HuH-7 (cell line): ENCODE results near the gene ABHD16B.
A peak's percentile ranks its signal among the peaks of the same experiment; 100 is the strongest.

Experiments used
- DNase-seq: peaks from one replicate; pipeline ENCODE4 v3.0.0; 2011; ENCODE audit warnings: low spot score

The ABHD16B gene

GRCh38 chr20:63861365-63861934 is at the start of gene ABHD16B:
ABHD16B (plus strand) TSS chr20:63861498; CDS start chr20:63861541, 43 bp downstream.
- no peak for DNase-seq

GRCh38 chr20:63814891-63815614 is 46.2 kb upstream of the ABHD16B start:
- no peak for DNase-seq

GRCh38 chr20:63815615-63816253 is 45.6 kb upstream of the ABHD16B start:
- no peak for DNase-seq

- DNase-seq, result no peak
Observed at GRCh38 chr20:63819224-63819921, 41.9 kb upstream of the ABHD16B start.

GRCh38 chr20:63821811-63822210 is 39.5 kb upstream of the ABHD16B start:
- DNase-seq, result no peak

GRCh38 chr20:63822276-63822696 is 39.0 kb upstream of the ABHD16B start:
- no peak for DNase-seq

- no peak for DNase-seq
Observed at GRCh38 chr20:63823691-63824311, 37.5 kb upstream of the ABHD16B start.

- DNase-seq, result no peak
Observed at GRCh38 chr20:63825331-63826118, 35.8 kb upstream of the ABHD16B start.

GRCh38 chr20:63826753-63827152 is 34.5 kb upstream of the ABHD16B start:
- no peak for DNase-seq

- DNase-seq, result no peak
Observed at GRCh38 chr20:63828124-63828523, 33.2 kb upstream of the ABHD16B start.

- no peak for DNase-seq
Observed at GRCh38 chr20:63828545-63828944, 32.8 kb upstream of the ABHD16B start.

- DNase-seq, result no peak
Observed at GRCh38 chr20:63828951-63829350, 32.3 kb upstream of the ABHD16B start.

- DNase-seq, result no peak
Observed at GRCh38 chr20:63829603-63829944, 31.7 kb upstream of the ABHD16B start.

GRCh38 chr20:63829945-63830835 is 31.1 kb upstream of the ABHD16B start:
- DNase-seq, result no peak

- peak; percentile 94 for DNase-seq
Observed at GRCh38 chr20:63830841-63831588, 30.3 kb upstream of the ABHD16B start, which contains the start of gene ZBTB46. ZBTB46 (minus strand) TSS chr20:63831264; CDS start chr20:63790757, 40,507 bp downstream.

- DNase-seq, result no peak
Observed at GRCh38 chr20:63831646-63831992, 29.7 kb upstream of the ABHD16B start.

GRCh38 chr20:63831993-63832686 is 29.2 kb upstream of the ABHD16B start:
- peak; percentile 86 for DNase-seq

- no peak for DNase-seq
Observed at GRCh38 chr20:63833776-63834490, 27.4 kb upstream of the ABHD16B start.
